Neuronal stem cell (in vitro differentiated cells): Measurements from ENCODE around the gene PALS2.

Experiments used
- DNase-seq: peaks from one replicate; pipeline ENCODE4 v3.0.0-alpha.2; 2013; ENCODE audit warnings: low spot score
- H2AFZ ChIP-seq: one replicate; pipeline ENCODE4 v1.6.1; 2013; ENCODE audit warnings: mild to moderate bottlenecking, low read length, inconsistent platforms
- H2AK5ac ChIP-seq: 2 replicates; pipeline ENCODE4 v1.6.1; 2013; ENCODE audit warnings: low read depth, mild to moderate bottlenecking, inconsistent platforms, low read length, moderate library complexity, mixed read lengths
- H2BK120ac ChIP-seq: 2 replicates; pipeline ENCODE4 v1.6.1; 2013; ENCODE audit warnings: low read depth, mild to moderate bottlenecking, inconsistent platforms, low read length, moderate library complexity, mixed read lengths
- H2BK12ac ChIP-seq: one replicate; pipeline ENCODE4 v1.6.1; 2013; ENCODE audit warnings: low read length, inconsistent platforms
- H2BK15ac ChIP-seq: 2 replicates; pipeline ENCODE4 v1.6.1; 2013; ENCODE audit warnings: mild to moderate bottlenecking, low read length, inconsistent platforms, mixed read lengths
- H2BK5ac ChIP-seq: one replicate; pipeline ENCODE4 v1.6.1; 2013; ENCODE audit warnings: inconsistent platforms, mild to moderate bottlenecking, low read length, moderate library complexity
- H3K14ac ChIP-seq: one replicate; pipeline ENCODE4 v1.6.1; 2013; ENCODE audit warnings: low read length, inconsistent platforms
- H3K18ac ChIP-seq: 2 replicates; pipeline ENCODE4 v1.6.1; 2013; ENCODE audit warnings: low read length, inconsistent platforms
- H3K23ac ChIP-seq: 2 replicates; pipeline ENCODE4 v1.6.1; 2013; ENCODE audit warnings: low read depth, mild to moderate bottlenecking, mixed read lengths, low read length, inconsistent platforms; ENCODE audit not compliant: poor library complexity
- H3K27ac ChIP-seq: replicated peaks from 3 replicates; pipeline ENCODE4 v1.5.1; 2013; ENCODE audit warnings: low read length, inconsistent platforms
- H3K27me3 ChIP-seq, 3 experiments: 2 replicates each; pipeline ENCODE4 v1.6.1; 2013; ENCODE audit warnings: low read length in 3 of 3, mild to moderate bottlenecking in 2 of 3, inconsistent platforms in 1 of 3, low read depth in 1 of 3, mixed read lengths in 1 of 3, moderate library complexity in 1 of 3; ENCODE audit not compliant: control insufficient read depth in 3 of 3, insufficient read depth in 3 of 3
- H3K36me3 ChIP-seq, 2 donors: replicated peaks in 1 of 2; 2 replicates each; pipeline ENCODE4 v1.6.1; 2013; ENCODE audit warnings: low read length in 2 of 2; ENCODE audit not compliant: control insufficient read depth in 2 of 2, insufficient read depth in 2 of 2
- H3K4ac ChIP-seq: 2 replicates; pipeline ENCODE4 v1.6.1; 2013; ENCODE audit warnings: inconsistent platforms, mild to moderate bottlenecking, low read length, moderate library complexity
- H3K4me1 ChIP-seq, 2 donors: 1 replicate in 1 of 2; 2 replicates in 1 of 2; pipeline ENCODE4 v1.6.1; 2013; ENCODE audit warnings: low read length in 2 of 2, low read depth in 1 of 2; ENCODE audit not compliant: control insufficient read depth in 2 of 2, insufficient read depth in 1 of 2
- H3K4me2 ChIP-seq: one replicate; pipeline ENCODE4 v1.6.1; 2013; ENCODE audit warnings: mild to moderate bottlenecking, low read length, inconsistent platforms; ENCODE audit not compliant: insufficient read depth, poor library complexity, severe bottlenecking
- H3K4me3 ChIP-seq, 2 donors: 2 replicates each; pipeline ENCODE4 v1.5.1; 2013; ENCODE audit warnings: low read length in 2 of 2, mild to moderate bottlenecking in 2 of 2, inconsistent platforms in 1 of 2, moderate library complexity in 1 of 2
- H3K79me1 ChIP-seq: one replicate; pipeline ENCODE4 v1.6.1; 2013; ENCODE audit warnings: low read depth, mild to moderate bottlenecking, inconsistent platforms, low read length, moderate library complexity
- H3K9ac ChIP-seq: one replicate; pipeline ENCODE4 v1.6.1; 2013; ENCODE audit warnings: mild to moderate bottlenecking, low read depth, low read length, inconsistent platforms; ENCODE audit not compliant: poor library complexity
- H3K9me3 ChIP-seq, 2 donors: replicated peaks in 1 of 2; 2 replicates each; pipeline versions ENCODE3 to v1.6.1; 2013; ENCODE audit warnings: low read length in 2 of 2, mild to moderate bottlenecking in 2 of 2, inconsistent platforms in 1 of 2, low read depth in 1 of 2, mixed read lengths in 1 of 2, moderate library complexity in 1 of 2; ENCODE audit not compliant: control insufficient read depth in 2 of 2, insufficient read depth in 1 of 2
- H4K8ac ChIP-seq: one replicate; pipeline ENCODE4 v1.6.1; 2013; ENCODE audit warnings: low read depth, mild to moderate bottlenecking, inconsistent platforms, low read length, moderate library complexity
- H4K91ac ChIP-seq: one replicate; pipeline ENCODE4 v1.6.1; 2013; ENCODE audit warnings: low read length, low read depth, mild to moderate bottlenecking, inconsistent platforms; ENCODE audit not compliant: poor library complexity
- WGBS, 2 donors: extraction: QIAGEN DNeasy Blood & Tissue Kit; methylation state at CpG; one replicate each; pipeline ENCODE4 v1.1.7; 2013; ENCODE audit warnings: missing lambda C conversion rate in 2 of 2, mixed read lengths in 1 of 2; ENCODE audit not compliant: insufficient read length in 2 of 2, insufficient replicate concordance in 1 of 2; ENCODE audit errors: extremely low coverage in 2 of 2; 5-methylcytosine and 5-hydroxymethylcytosine counted together

The PALS2 gene

DNA sequence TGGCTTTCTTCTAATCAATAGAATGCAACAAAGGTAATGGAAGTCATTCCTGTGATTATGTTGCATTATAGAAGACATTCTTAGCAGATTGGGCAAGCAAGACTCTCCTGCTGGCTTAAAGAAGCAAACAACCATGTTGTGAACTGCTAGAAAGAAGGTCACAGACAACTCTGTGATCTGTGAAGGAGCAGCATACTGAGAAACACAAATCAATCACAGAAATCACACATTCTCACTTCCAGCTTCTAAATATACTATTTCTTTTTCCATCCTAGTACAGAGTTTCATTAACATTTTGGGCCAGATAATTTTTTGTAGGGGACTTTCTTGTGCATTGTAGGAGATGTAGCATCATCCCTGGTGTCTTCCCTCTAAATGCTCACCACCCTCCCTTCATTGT lies 28.0 kb upstream of the PALS2 start:
- Histone ChIP-seq H3K4me3 (no peak overlapping the region), H4K8ac (no peak overlapping the region)
- DNase-seq: no peak

DNA sequence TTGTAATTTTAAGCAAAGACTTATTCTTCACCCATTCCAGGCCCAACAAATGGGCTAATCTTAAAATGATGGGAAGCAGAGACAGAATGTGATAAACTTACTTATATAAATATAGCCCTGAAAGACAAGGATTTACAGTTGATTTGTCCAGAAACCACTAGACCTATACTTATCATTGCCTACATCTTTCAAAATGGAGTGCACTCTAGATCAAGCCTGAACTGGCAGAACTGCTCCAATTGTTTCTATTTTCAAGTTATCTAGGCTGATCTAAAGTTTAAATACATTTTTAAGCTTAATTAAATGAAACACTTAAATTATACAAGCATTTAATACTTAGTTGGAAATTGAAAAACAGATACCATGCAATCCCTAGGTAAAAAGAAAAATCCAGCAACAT lies 24.9 kb upstream of the PALS2 start:
- Histone ChIP-seq H2AFZ (no peak overlapping the region), H3K9ac (no peak overlapping the region), H2AK5ac (no peak overlapping the region), H2BK5ac (no peak overlapping the region), H2BK15ac (no peak overlapping the region), H3K4me1 (peaks cover 0 to 2% of the 10 kb centered on the region in 2 donors), H3K18ac (no peak overlapping the region), H3K14ac (no peak overlapping the region), H3K23ac (no peak overlapping the region), H3K79me1 (no peaks in the 10 kb centered on the region), H2BK12ac (no peak overlapping the region), H3K4me3 (no peak overlapping the region), H3K4me2 (no peak overlapping the region), H3K4ac (no peak overlapping the region), H3K36me3 (no peaks in the 10 kb centered on the region), H2BK120ac (no peak overlapping the region), H3K27ac (no peak overlapping the region), H3K9me3 (no peaks in the 10 kb centered on the region), H3K27me3 (no peaks in the 10 kb centered on the region), H4K8ac (no peak overlapping the region), H4K91ac (no peak overlapping the region)
- no peak for DNase-seq

More for the DNA sequence above, 28.0 kb upstream of the PALS2 start:
- H3K18ac ChIP-seq: no peak overlapping the region
- no peak overlapping the region for H3K23ac ChIP-seq
- H4K91ac ChIP-seq: no peak overlapping the region
- no peak overlapping the region for H2BK5ac ChIP-seq
- no peak overlapping the region for H3K4ac ChIP-seq
- no peaks in the 10 kb centered on the region for H3K79me1 ChIP-seq
- H3K36me3 ChIP-seq: no peaks in the 10 kb centered on the region
- H3K27me3 ChIP-seq: no peaks in the 10 kb centered on the region
- H3K9ac ChIP-seq: no peak overlapping the region
- H2AFZ ChIP-seq: no peak overlapping the region
- no peak overlapping the region for H3K27ac ChIP-seq
- no peak overlapping the region for H3K4me2 ChIP-seq
- no peak overlapping the region for H2BK12ac ChIP-seq
- no peak overlapping the region for H2AK5ac ChIP-seq
- H2BK120ac ChIP-seq: no peak overlapping the region
- H3K4me1 ChIP-seq: peaks cover 0 to 2% of the 10 kb centered on the region in 2 donors
- no peak overlapping the region for H3K14ac ChIP-seq
- H3K9me3 ChIP-seq: no peaks in the 10 kb centered on the region
- no peak overlapping the region for H2BK15ac ChIP-seq

DNA sequence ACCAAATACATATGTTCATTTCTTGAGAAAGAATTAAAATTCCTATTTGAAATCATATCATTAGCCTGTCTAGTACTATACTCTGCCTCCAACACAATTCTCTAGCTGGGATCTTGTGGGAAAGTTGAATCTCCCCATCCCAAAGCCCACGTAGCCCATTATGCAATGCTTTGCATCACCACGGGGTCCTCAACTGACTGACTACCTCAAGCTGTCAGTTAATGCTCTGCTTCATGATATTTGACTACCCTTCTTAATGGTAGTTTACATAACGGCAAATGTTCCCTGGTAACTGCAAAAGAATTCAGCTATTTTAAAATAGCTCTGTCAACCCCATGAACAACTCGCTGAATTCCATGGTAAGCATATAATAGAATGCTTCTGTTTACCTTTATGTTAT lies 23.3 kb upstream of the PALS2 start:
- H3K9me3 ChIP-seq: no peaks in the 10 kb centered on the region
- H2BK120ac ChIP-seq: no peak overlapping the region
- no peak overlapping the region for H3K4ac ChIP-seq
- no peak overlapping the region for H4K91ac ChIP-seq
- H3K4me1 ChIP-seq: peaks cover 0 to 2% of the 10 kb centered on the region in 2 donors
- H2BK5ac ChIP-seq: no peak overlapping the region
- no peak overlapping the region for H4K8ac ChIP-seq
- H3K27ac ChIP-seq: no peak overlapping the region
- no peak overlapping the region for H2BK12ac ChIP-seq
- no peaks in the 10 kb centered on the region for H3K36me3 ChIP-seq
- H3K4me3 ChIP-seq: no peak overlapping the region
- H2AFZ ChIP-seq: no peak overlapping the region
- H2AK5ac ChIP-seq: no peak overlapping the region
- no peak overlapping the region for H3K14ac ChIP-seq
- H3K9ac ChIP-seq: no peak overlapping the region
- no peaks in the 10 kb centered on the region for H3K27me3 ChIP-seq
- H3K23ac ChIP-seq: no peak overlapping the region
- H3K79me1 ChIP-seq: no peaks in the 10 kb centered on the region
- no peak for DNase-seq
- WGBS, 2 donors: no CpG with 5 or more reads among the region's 4 CpGs
- no peak overlapping the region for H2BK15ac ChIP-seq
- H3K18ac ChIP-seq: no peak overlapping the region
- H3K4me2 ChIP-seq: no peak overlapping the region

DNA sequence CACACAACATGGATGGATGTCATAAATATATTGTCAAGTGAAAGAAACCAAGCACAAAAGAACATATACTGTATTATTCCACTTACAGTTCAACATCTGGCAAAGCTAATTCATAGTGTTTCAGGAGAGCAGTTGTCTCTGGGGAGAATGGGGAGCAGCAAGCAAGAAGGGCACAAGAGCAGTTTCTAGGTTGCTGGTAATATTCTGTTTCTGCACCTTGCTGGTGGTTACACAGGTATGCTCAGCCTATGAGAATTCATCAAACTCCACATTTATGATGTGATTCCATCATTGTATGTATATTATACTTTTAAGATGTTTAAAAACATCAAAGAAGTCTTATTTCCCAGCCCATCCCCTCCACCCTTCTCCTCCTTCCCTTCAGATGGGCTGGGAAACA lies 18.1 kb upstream of the PALS2 start:
- no peak overlapping the region for H3K4me3 ChIP-seq
- no peak overlapping the region for H3K4me2 ChIP-seq
- H4K91ac ChIP-seq: no peak overlapping the region
- no peak overlapping the region for H3K27ac ChIP-seq
- no peak overlapping the region for H2BK5ac ChIP-seq
- no peaks in the 10 kb centered on the region for H3K27me3 ChIP-seq
- DNase-seq: no peak
- H3K4ac ChIP-seq: no peak overlapping the region
- no peak overlapping the region for H3K18ac ChIP-seq
- H3K14ac ChIP-seq: no peak overlapping the region
- no peaks in the 10 kb centered on the region for H3K4me1 ChIP-seq
- no peak overlapping the region for H3K23ac ChIP-seq
- no peak overlapping the region for H2BK12ac ChIP-seq
- no peak overlapping the region for H4K8ac ChIP-seq
- no peaks in the 10 kb centered on the region for H3K79me1 ChIP-seq
- H3K9ac ChIP-seq: no peak overlapping the region
- no peaks in the 10 kb centered on the region for H3K36me3 ChIP-seq
- no peak overlapping the region for H2AFZ ChIP-seq
- no peaks in the 10 kb centered on the region for H3K9me3 ChIP-seq
- no peak overlapping the region for H2BK15ac ChIP-seq
- H2BK120ac ChIP-seq: no peak overlapping the region
- H2AK5ac ChIP-seq: no peak overlapping the region
